IMR-90 (cell line): ENCODE measurements around the gene CEP41. TPM values are rescaled to one million over a fixed set of nuclear protein-coding genes. Genes with fewer than 3 reads are reported as not detected.

Source experiments
- ATAC-seq: fragments of 200-7000 bp; cut with Tn5 transposase; 2 replicates; pipeline ENCODE4 v1.9.1; 2020; ENCODE audit warnings: low read depth, mild to moderate bottlenecking, moderate library complexity
- BruUV-seq: library from RNA; stranded (reverse); fragments of 400-500 nt; replicated peaks from 2 replicates; lab custom pipeline; 2021; lab: Mats Ljungman, UMichigan
- CTCF ChIA-PET: fragments of 300-600 bp; formaldehyde crosslinking; extraction: SDS; loops from one replicate; lab custom pipeline; 2021; ENCODE audit warnings: antibody characterized with exemption; lab: Yijun Ruan, JAX
- POLR2A ChIA-PET: fragments of 300-600 bp; sonication (Branson Sonifier 250); formaldehyde crosslinking; loops from one replicate; lab custom pipeline; 2022; ENCODE audit warnings: antibody characterized with exemption; ENCODE audit not compliant: unreplicated experiment; lab: Charles Lee
- DNase-seq: peaks from one replicate; pipeline ENCODE4 v3.0.0; 2013
- H2AFZ ChIP-seq: replicated peaks from 2 replicates; pipeline ENCODE3; 2013; ENCODE audit warnings: low read length, mild to moderate bottlenecking; ENCODE audit not compliant: poor library complexity
- H2AK5ac ChIP-seq: 2 replicates; pipeline ENCODE4 v1.6.1; 2013; ENCODE audit warnings: low read depth, low read length, inconsistent platforms
- H2AK9ac ChIP-seq: replicated peaks from 2 replicates; pipeline ENCODE3; 2013; ENCODE audit warnings: mild to moderate bottlenecking, low read depth, low read length, moderate library complexity; ENCODE audit not compliant: poor library complexity
- H2BK120ac ChIP-seq: 2 replicates; pipeline ENCODE4 v1.6.1; 2013; ENCODE audit warnings: low read depth, low read length, inconsistent platforms
- H2BK15ac ChIP-seq: 3 replicates; pipeline ENCODE4 v1.6.1; 2013; ENCODE audit warnings: low read depth, low read length, inconsistent platforms
- H2BK20ac ChIP-seq: 2 replicates; pipeline ENCODE4 v1.6.1; 2013; ENCODE audit warnings: low read depth, mild to moderate bottlenecking, inconsistent platforms, low read length, moderate library complexity
- H2BK5ac ChIP-seq: 2 replicates; pipeline ENCODE4 v1.6.1; 2013; ENCODE audit warnings: mild to moderate bottlenecking, low read depth, low read length, inconsistent platforms; ENCODE audit not compliant: poor library complexity, severe bottlenecking
- H3K14ac ChIP-seq: replicated peaks from 2 replicates; pipeline ENCODE4 v1.6.1; 2013; ENCODE audit warnings: low read depth, low read length, inconsistent platforms
- H3K18ac ChIP-seq: 2 replicates; pipeline ENCODE4 v1.6.1; 2013; ENCODE audit warnings: low read depth, low read length, control low read depth
- H3K23ac ChIP-seq: 2 replicates; pipeline ENCODE4 v1.6.1; 2013; ENCODE audit warnings: low read depth, low read length, inconsistent platforms
- H3K27ac ChIP-seq: 2 replicates; pipeline ENCODE4 v1.5.1; 2013; ENCODE audit warnings: mild to moderate bottlenecking, control low read depth, low read length; ENCODE audit not compliant: insufficient read depth
- H3K27me3 ChIP-seq: 2 replicates; pipeline ENCODE4 v1.6.1; 2013; ENCODE audit warnings: low read length; ENCODE audit not compliant: control insufficient read depth, insufficient read depth
- H3K36me3 ChIP-seq: 2 replicates; pipeline ENCODE4 v1.6.1; 2013; ENCODE audit warnings: low read length, mixed read lengths; ENCODE audit not compliant: control insufficient read depth, insufficient read depth
- H3K4ac ChIP-seq: 2 replicates; pipeline ENCODE4 v1.6.1; 2013; ENCODE audit warnings: low read depth, low read length, inconsistent platforms
- H3K4me1 ChIP-seq: 2 replicates; pipeline ENCODE4 v1.6.1; 2013; ENCODE audit warnings: low read length, mixed read lengths; ENCODE audit not compliant: control insufficient read depth, insufficient read depth
- H3K4me2 ChIP-seq: 2 replicates; pipeline ENCODE4 v1.6.1; 2013; ENCODE audit warnings: low read depth, mild to moderate bottlenecking, control low read depth, low read length, moderate library complexity
- H3K4me3 ChIP-seq: 2 replicates; pipeline ENCODE4 v1.5.1; 2013; ENCODE audit warnings: low read depth, mild to moderate bottlenecking, control low read depth, low read length, moderate library complexity; ENCODE audit not compliant: insufficient read depth
- H3K56ac ChIP-seq: 2 replicates; pipeline ENCODE4 v1.6.1; 2013; ENCODE audit warnings: low read length, inconsistent platforms; ENCODE audit not compliant: insufficient read depth; ENCODE audit errors: extremely low read depth
- H3K79me1 ChIP-seq, 2 experiments: 2 replicates each; pipeline ENCODE4 v1.6.1; 2013; ENCODE audit warnings: low read length in 2 of 2, inconsistent platforms in 1 of 2, low read depth in 1 of 2
- H3K9ac ChIP-seq: 2 replicates; pipeline ENCODE4 v1.6.1; 2013; ENCODE audit warnings: low read depth, low read length, control low read depth
- H3K9me1 ChIP-seq: 2 replicates; pipeline ENCODE4 v1.6.1; 2013; ENCODE audit warnings: low read length, inconsistent platforms; ENCODE audit not compliant: insufficient read depth
- H3K9me3 ChIP-seq: 2 replicates; pipeline ENCODE4 v1.6.1; 2013; ENCODE audit warnings: low read length; ENCODE audit not compliant: control insufficient read depth, insufficient read depth
- H4K20me1 ChIP-seq: 2 replicates; pipeline ENCODE4 v1.6.1; 2013; ENCODE audit warnings: low read length, inconsistent platforms; ENCODE audit not compliant: insufficient read depth
- H4K5ac ChIP-seq: 2 replicates; pipeline ENCODE4 v1.6.1; 2013; ENCODE audit warnings: mild to moderate bottlenecking, low read depth, low read length, control low read depth
- H4K8ac ChIP-seq, 2 experiments: 2 replicates each; pipeline ENCODE4 v1.6.1; 2013; ENCODE audit warnings: low read depth in 2 of 2, low read length in 2 of 2, control low read depth in 1 of 2, inconsistent platforms in 1 of 2
- H4K91ac ChIP-seq: 2 replicates; pipeline ENCODE4 v1.6.1; 2013; ENCODE audit warnings: low read depth, low read length, inconsistent platforms; ENCODE audit not compliant: insufficient read depth
- CEBPB ChIP-seq: IDR thresholded peaks from 2 replicates; pipeline ENCODE4 v1.6.1; 2012; ENCODE audit warnings: low read depth, low read length, improper control_type of control experiment
- CHD1 ChIP-seq: IDR thresholded peaks from 2 replicates; pipeline ENCODE4 v1.6.1; 2012; ENCODE audit warnings: low read depth, low read length, improper control_type of control experiment
- CTCF ChIP-seq: conservative IDR thresholded peaks from 2 replicates; pipeline ENCODE4 v1.5.1; 2012; ENCODE audit warnings: mild to moderate bottlenecking, low read depth, low read length, improper control_type of control experiment
- FOS ChIP-seq: fragments of 150-350 bp; IDR thresholded peaks from 2 replicates; pipeline ENCODE4 v1.6.1; 2016; ENCODE audit warnings: low read depth, low read length
- MAFK ChIP-seq: IDR thresholded peaks from 2 replicates; pipeline ENCODE4 v1.6.1; 2012; ENCODE audit warnings: low read depth, low read length, improper control_type of control experiment
- MAZ ChIP-seq: IDR thresholded peaks from 2 replicates; pipeline ENCODE4 v1.6.1; 2012; ENCODE audit warnings: low read depth, mild to moderate bottlenecking, low read length, improper control_type of control experiment, moderate library complexity, borderline replicate concordance
- MXI1 ChIP-seq: IDR thresholded peaks from 2 replicates; pipeline ENCODE4 v1.6.1; 2012; ENCODE audit warnings: low read depth, mild to moderate bottlenecking, low read length, moderate library complexity, borderline replicate concordance
- NFE2L2 ChIP-seq: fragments of 150-350 bp; IDR thresholded peaks from 2 replicates; pipeline ENCODE4 v1.6.1; 2016; ENCODE audit warnings: low read depth, mild to moderate bottlenecking, low read length
- POLR2A ChIP-seq: IDR thresholded peaks from 2 replicates; pipeline ENCODE4 v1.6.1; 2012; ENCODE audit warnings: mild to moderate bottlenecking, low read depth, low read length
- RAD21 ChIP-seq: IDR thresholded peaks from 2 replicates; pipeline ENCODE4 v1.6.1; 2012; ENCODE audit warnings: low read length, improper control_type of control experiment
- WGBS, 2 experiments: methylation state at CpG; one replicate each; pipeline versions ENCODE4 v1.1.5 to v1.1.7; 2013; ENCODE audit warnings: missing lambda C conversion rate in 2 of 2; ENCODE audit not compliant: insufficient read length in 1 of 2; ENCODE audit errors: extremely low coverage in 2 of 2; 5-methylcytosine and 5-hydroxymethylcytosine counted together
- dilution Hi-C: fragments of 300-500 bp; cut with HindIII; formaldehyde crosslinking; loops from one replicate; pipeline ENCODE4 v1.14.3; 2018; ENCODE audit warnings: low sequenced_read_pairs; ENCODE audit not compliant: unreplicated experiment
- in situ Hi-C: fragments of 300-500 bp; cut with MboI; formaldehyde crosslinking; loops from 3 replicates; pipeline ENCODE4 v1.14.3; 2019; ENCODE audit warnings: low sequenced_read_pairs, inconsistent platforms, mixed read lengths
- intact Hi-C: fragments of 100-400 bp; cut with micrococcal nuclease; formaldehyde crosslinking; loops from 2 replicates; pipeline ENCODE4 v1.10.0; 2022
- polyA plus RNA-seq, 3 experiments: library from polyadenylated mRNA; depleted of rRNA; stranded (reverse); fragments of >200 nt; gene quantifications; 2 replicates each; pipeline ENCODE4 v1.2.3, GENCODE V29; 2012; ENCODE audit warnings: low replicate concordance in 1 of 3
- total RNA-seq: library from RNA; depleted of rRNA; stranded (reverse); fragments of >200 nt; gene quantifications from 2 replicates; pipeline ENCODE4 v1.2.3, GENCODE V29; 2012

The CEP41 gene
- total and polyA plus RNA-seq, 2 of the 4 experiments (the other 2 are of a cell fraction): 12.2 to 21.9 TPM

GRCh38 chr7:130358471-130358870, 82.3 kb downstream of the CEP41 start:
- no peak overlapping the region for H2AK9ac ChIP-seq
- peaks cover 0 to 3% of the 10 kb centered on the region in 2 experiments; a peak in 1 of 4 replicates for H3K79me1 ChIP-seq
- H4K5ac ChIP-seq: peak overlapping the region; percentile 53; the same call in 1 of the 2 replicates
- no TSS peak for BruUV-seq
- H2BK120ac ChIP-seq: peak overlapping the region; percentile 94
- DNase-seq (no peak), ATAC-seq (no peak)
- H3K9me1 ChIP-seq: peaks cover 17% of the 10 kb centered on the region
- TF ChIP-seq CTCF (no peak), FOS (no peak), CHD1 (no peak), MAZ (no peak), CEBPB (no peak), POLR2A (no peak), MAFK (no peak), RAD21 (no peak), NFE2L2 (no peak), MXI1 (no peak)
- H2BK20ac ChIP-seq: peak overlapping the region; percentile 91
- peak overlapping the region; percentile 94 for H2AK5ac ChIP-seq
- peak overlapping the region; percentile 53 for H4K91ac ChIP-seq
- peak overlapping the region; percentile 47 for H2BK5ac ChIP-seq
- no peak overlapping the region for H3K4me2 ChIP-seq
- no peak overlapping the region for H2AFZ ChIP-seq
- no peak overlapping the region for H3K9ac ChIP-seq
- ChIA-PET POLR2A (no interaction called here), CTCF (no interaction called here)
- 94% methylated on average over 3 of the region's 4 CpGs; no CpG with 5 or more reads in 1 of the 2 experiments for WGBS, 2 experiments
- no peaks in the 10 kb centered on the region for H3K27me3 ChIP-seq
- no peaks in the 10 kb centered on the region for H4K20me1 ChIP-seq
- no peak overlapping the region for H3K27ac ChIP-seq
- in situ Hi-C loops (no loop called here), dilution Hi-C loops (no loop called here), intact Hi-C loops (loop anchor here (10.0 kb wide), 1 partner anchor 136 kb away; the partner anchor contains the start of gene MEST)
- no peaks in the 10 kb centered on the region for H3K36me3 ChIP-seq
- peak overlapping the region; percentile 53; the same call in 1 of the 2 replicates for H3K18ac ChIP-seq
- 0 out of 2 replicates have a peak overlapping the region, but pooled peaks have one; percentile 13 for H3K23ac ChIP-seq
- H2BK15ac ChIP-seq: peak overlapping the region; percentile 98; the same call in 2 of the 3 replicates
- H3K14ac ChIP-seq: peak overlapping the region; percentile 65
- peak overlapping the region; percentile 78 for H3K4ac ChIP-seq
- peak overlapping the region; percentile 23 to 67; a peak in 3 of 4 replicates for H4K8ac ChIP-seq
- H3K9me3 ChIP-seq: peaks cover 8% of the 10 kb centered on the region
- no peak overlapping the region for H3K56ac ChIP-seq
- H3K4me3 ChIP-seq: no peak overlapping the region
- peaks cover 18% of the 10 kb centered on the region for H3K4me1 ChIP-seq
